Frontal cortex (tissue), 4 donors: ENCODE data around the gene MTMR11. TPM values are rescaled to one million over a fixed set of nuclear protein-coding genes. Genes with fewer than 3 reads are reported as not detected.
"Not testable (repeated sequence)": the region's sequence is repeated elsewhere in the genome, so short reads cannot be mapped to it uniquely, and the experiment has no call there.

Experiments
- DNase-seq, 2 donors: peaks; one replicate each; pipeline ENCODE4 v3.0.0; 2012; ENCODE audit warnings: low spot score in 2 of 2
- FAIRE-seq: peaks from 2 replicates; lab custom pipeline; 2012; peaks lifted over from hg19 to GRCh38; lab: Jason Lieb, UNC
- total RNA-seq: library from RNA; depleted of rRNA; stranded (reverse); fragments of >200 nt; gene quantifications from one replicate; pipeline ENCODE4 v1.2.3, GENCODE V29; 2014
- donor health status: control.
- donor health status: control.
- donor health status: control.

MTMR11 gene
- total RNA-seq, 1 donor from 2014 or later: 2.0 TPM

DNA sequence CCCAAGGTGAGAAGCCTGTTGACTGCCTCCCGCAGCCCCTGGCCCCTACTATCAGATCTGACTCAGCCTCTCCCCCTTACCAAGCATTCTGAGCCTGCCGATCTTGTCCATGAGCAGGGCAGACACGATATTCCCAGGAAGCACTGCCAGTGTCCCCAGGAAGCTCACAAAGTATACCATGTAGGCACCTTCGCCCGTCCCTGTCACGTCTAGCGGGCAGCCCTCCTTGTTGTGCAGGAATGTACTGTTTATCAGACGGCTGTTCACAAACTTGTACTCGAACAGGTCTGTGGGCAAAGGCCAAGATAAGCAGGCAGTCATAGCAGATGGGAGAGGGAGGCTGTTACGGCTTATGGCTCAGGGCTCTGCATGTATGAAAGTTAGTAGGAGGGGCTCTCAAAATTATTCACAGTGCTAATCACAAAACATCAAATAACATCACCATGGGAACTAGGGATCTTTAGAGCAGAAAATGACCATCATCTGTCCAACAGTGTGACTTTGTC lies 30.1 kb downstream of the MTMR11 start:
- FAIRE-seq (no peak), DNase-seq (no peak)

DNA sequence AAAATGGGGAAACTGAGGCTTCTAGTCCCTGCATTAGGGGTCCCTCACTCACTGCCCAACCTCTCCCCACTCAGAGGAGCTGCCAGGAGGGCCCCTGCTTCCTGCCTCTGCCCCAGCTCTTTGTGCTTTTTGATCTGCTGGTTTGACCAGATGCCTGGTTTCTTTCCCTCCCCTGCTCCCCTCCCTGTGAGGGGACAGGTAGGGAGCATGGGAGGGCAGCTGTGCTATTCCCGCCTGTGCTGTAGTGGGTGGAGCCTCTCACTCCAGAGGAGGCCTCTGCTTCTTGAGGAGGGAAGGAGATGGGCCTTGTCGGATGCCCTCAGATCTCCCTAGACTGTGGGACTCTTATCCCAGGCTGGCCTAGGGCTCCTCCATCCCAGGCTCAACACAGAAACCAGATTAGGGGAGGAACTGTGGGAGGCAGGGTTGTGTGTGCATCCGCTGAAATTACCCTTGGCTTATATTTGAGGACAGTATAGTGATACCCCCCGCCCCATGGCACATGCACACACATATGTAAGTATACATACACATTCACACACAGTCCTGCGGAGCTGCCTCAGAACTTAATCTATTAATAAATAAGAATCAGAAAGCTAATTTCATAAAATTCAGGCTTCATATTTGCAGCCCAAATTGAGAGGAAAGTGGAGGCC lies 32.7 kb downstream of the MTMR11 start:
- DNase-seq: no peak
- FAIRE-seq: no peak

DNA sequence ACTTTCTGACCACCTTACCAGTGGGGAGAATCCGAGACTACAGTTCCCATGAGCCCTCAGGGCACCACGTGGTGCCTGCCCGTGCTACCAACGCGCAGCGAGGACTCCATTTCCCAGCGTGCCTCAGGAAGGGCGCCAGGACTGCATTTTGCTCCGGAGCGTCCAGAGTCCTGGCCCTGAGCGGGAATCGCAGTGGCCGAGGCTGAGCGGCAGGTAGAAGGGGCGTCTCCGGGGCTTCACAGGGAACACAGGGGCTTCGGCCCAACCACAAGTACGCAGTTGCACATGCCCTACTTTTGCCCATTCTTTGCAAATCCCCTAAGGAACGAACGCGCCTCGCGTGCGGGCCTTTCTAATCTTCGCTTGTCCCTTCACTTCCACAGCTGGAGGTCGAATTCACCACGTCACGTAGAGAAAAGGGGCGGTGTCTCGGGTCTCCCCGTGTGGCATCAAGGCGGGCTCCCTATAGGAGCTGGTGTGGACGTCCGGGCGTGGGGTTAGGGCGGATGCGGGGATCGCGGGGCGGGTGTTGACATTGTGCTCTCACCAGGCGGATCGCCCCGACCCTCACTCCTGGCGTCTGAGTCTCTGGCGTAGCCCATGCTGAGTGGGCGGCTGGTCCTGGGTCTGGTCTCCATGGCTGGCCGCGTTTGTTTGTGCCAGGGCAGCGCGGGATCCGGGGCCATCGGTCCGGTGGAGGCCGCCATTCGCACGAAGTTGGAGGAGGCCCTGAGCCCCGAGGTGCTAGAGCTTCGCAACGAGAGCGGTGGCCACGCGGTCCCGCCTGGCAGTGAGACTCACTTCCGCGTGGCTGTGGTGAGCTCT lies 37.0 kb downstream of the MTMR11 start, which contains the start of gene BOLA1:
Gene BOLA1, plus strand, starts transcription at position 109 of the 825 bp plus-strand sequence. Its CDS starts 492 bp downstream, at position 601.
- DNase-seq (peak; percentile 88 to 96), FAIRE-seq (no peak)

DNA sequence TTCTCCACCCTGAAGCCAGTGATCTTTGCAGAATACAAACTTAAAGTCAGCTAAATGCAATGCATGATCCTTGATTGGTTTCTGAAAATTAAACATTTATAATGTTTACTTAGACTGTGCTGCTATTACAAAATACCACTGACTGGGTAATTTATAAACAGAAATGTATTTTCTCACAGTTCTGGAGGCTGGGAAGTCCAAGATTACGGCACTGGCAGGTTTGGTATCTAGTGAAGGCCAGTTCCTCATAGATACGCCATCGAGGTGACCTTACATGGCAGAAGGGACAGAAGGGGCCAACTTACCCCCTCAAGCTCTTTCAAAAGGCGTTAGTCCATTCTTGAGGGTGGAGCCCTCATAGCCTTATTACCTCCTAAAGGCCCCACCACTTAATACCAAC lies 40.1 kb downstream of the MTMR11 start:
- DNase-seq (no peak), FAIRE-seq (no peak)

DNA sequence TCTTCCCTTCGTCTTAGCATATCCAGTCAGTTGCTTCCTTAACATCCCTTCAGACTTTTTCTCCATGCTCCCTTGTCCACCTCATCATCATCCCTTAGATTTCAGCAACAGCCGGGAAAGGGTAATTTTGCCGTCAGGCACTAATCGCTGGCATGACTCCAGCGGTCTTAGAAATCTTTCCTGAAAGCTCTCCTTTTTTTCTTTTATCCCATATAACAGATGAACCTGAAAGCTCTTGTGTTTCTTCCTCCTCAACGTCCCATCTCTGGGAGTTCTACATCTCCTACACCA lies 47.7 kb downstream of the MTMR11 start:
- DNase-seq: no peak
- FAIRE-seq: no peak

DNA sequence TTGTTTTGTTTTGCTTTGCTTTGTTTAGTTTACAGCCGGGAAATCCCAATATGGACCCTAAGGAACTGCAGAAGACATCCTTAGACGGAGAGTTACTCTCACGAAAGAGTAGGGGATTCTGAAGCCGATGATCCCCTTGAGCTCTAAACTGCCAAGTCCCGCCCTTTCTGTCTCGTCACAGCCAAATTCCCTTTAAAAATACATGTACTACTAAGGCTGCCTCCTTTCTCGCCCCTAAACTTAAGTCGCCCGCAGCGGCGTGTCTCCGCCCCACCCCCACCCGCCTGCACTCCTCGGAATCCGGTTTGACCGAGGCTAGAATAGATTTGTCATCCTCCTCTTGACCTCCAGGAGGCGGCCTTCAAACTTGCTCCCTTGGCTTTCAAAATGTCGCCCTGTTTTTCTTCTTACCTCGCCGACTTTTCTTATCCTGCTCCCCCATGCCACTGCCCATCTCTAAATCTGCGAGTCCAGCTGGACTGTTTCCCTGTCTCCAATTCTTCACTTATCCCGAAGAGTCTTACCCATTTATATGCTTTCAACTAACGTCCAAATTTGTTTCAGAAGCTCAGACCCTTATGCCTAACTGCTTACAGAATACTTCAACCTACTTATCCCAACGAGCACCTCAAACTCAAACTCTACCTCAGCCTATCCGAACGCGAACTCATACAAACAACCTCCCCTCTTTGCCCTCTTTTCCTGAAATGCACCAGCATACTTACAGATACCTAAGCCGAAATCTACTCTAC lies 48.3 kb downstream of the MTMR11 start:
- DNase-seq: peak in 1 of 2 donors; percentile 57
- FAIRE-seq: no peak

DNA sequence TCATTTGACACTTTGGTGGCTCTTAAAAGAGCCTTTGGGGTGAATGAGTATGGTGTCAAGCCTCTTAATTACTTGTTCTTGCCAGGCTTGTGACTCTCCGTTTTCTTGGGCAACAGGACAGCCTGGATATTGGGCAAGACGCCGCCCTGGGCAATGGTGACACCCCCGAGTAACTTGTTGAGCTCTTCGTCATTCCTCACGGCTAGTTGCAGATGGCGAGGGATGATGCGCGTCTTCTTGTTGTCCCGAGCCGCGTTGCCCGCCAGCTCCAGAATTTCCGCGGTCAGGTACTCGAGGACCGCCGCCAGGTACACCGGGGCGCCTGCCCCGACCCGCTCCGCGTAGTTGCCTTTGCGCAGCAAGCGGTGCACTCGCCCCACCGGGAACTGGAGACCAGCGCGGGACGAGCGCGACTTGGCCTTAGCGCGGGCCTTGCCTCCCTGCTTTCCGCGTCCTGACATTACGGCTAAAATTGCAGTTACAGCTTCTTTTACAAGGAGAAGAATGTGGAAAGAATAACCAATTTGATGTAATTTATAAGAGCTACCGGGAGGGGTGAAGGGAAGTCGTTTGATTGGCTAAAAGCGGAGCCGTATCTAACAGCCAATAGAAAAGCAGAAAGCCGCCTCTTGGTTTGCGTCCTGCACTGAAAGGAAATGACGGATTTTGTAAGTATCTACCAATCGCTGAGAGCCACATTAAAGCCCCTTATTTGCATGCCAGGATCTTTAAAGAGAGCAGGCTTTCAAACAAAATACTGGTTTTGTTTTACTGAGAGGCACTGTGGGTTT lies 49.0 kb downstream of the MTMR11 start:
- DNase-seq: peak; percentile 74 to 77

DNA sequence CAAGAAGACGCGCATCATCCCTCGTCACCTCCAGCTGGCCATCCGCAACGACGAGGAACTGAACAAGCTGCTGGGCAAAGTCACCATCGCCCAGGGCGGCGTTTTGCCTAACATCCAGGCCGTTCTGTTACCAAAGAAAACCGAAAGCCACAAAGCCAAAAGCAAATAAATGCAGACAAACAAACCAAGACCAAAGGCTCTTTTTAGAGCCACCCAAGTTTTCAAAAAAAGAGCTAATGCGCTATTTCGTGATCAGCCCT lies 49.6 kb downstream of the MTMR11 start:
- FAIRE-seq, DNase-seq: not testable (repeated sequence)

More for the DNA sequence above, 49.0 kb downstream of the MTMR11 start:
- FAIRE-seq: peak; percentile 92

DNA sequence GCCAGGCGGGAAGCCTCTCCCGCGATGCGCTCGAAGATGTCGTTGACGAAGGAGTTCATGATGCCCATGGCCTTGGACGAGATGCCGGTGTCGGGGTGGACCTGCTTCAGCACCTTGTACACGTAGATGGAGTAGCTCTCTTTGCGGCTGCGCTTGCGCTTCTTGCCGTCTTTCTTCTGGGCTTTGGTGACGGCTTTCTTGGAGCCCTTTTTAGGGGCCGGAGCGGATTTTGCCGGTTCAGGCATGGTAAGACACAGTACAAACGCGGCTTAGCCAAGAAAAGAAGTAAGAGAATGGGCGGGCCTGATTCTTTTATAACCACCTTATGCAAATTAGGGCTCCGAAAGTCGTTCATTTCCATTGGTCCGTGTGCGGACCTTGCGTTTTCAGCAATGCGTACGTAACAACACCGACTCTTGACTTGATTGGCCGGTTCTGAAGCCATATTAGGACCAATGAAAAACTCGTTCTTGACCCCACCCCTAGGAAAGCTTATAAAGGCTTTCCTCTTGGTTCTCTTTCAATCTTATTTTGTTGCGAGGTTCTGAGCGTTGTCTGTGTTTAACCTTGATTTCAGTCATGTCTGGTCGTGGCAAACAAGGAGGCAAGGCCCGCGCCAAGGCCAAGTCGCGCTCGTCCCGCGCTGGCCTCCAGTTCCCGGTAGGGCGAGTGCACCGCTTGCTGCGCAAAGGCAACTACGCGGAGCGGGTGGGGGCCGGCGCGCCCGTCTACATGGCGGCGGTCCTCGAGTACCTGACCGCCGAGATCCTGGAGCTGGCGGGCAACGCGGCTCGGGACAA lies 50.1 kb downstream of the MTMR11 start:
- DNase-seq (peak; percentile 84 to 86), FAIRE-seq (peak; percentile 98)

DNA sequence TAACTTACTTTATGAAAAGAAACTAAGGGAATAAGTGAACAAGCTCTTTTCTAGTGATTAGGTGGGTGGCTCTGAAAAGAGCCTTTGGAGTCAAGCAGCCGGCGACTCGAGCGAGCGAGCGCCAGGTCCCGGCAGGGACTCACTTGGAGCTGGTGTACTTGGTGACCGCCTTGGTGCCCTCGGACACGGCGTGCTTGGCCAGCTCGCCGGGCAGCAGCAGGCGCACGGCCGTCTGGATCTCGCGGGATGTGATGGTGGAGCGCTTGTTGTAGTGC lies 50.6 kb downstream of the MTMR11 start:
- FAIRE-seq, DNase-seq: not testable (repeated sequence)

DNA sequence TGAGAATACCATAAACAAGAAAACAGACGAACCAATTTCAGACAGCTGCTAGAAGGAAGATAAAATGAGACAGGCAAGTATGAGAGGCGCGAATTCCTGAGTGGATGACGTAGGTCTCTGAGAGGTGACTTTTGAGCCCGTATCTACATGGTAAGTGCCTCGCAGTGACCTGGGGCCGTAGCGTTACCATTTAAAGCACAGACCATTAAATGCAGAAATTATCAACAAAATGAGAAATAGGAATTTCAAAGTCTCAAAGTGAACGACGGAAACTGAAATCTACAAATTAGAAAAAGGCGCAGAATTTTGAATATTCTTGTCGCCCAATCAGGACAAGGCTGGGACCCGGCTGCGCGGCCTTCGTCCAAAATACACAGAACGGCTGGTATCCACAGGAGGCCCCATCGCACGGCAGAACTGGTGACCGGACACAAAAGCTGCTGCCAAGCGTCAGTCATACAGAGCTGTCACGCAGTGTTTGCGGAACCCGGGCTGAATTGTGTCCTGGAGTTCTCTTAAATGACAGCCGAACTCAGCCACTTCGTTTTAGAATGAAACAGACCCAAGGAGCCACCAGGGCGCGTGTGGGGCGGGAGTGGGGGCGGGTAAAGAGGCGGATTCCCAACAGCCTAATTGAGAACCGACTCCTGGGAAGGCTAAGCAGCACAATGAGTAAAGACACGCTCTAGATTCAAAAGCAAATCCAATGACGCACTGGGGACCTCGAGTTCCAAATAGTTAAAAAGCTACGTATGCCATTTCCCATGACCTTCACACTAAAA lies 51.1 kb downstream of the MTMR11 start:
- DNase-seq (peak; percentile 50 to 51), FAIRE-seq (no peak)

DNA sequence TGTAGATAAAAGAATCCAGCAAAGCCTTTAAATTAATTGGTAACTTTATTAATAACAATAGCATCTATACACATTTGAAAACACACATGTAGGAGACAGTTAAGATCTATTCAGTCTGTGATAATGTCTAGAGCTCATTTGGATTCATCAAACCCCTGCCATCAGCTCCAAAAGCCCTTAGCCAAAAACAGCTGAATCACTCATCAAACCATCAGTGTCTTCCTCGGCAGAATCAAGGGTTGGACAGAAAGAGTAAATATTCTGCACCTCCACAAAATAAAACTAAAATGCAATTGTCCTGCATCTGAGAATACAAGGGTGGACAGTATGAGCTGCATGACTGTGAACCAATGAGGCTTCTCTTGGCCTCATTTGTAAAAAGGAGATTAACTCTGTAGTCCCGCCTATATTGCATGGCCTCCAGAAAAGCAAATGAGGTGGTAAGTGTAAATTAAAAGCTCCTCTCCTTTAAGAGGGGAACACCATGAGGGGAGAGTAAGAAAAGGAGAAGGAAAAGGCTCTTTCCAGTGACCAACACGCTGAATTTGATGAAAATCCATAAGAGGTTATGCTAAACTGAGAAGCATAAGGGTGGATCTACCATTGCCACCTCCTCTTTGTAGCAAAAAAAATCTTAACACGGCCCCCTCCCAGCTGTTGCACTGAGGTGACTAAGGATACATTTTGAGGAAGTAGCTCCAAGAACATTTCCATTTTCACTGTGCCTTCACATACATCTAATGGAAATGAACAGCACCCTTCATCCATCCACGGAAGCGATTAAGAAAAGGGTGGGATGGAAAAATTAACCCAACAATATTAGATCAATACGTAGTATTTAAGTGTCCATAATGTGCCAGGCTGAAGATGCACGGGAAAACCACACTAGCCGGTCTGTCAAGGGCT lies 52.0 kb downstream of the MTMR11 start:
- no peak for FAIRE-seq
- DNase-seq: no peak

DNA sequence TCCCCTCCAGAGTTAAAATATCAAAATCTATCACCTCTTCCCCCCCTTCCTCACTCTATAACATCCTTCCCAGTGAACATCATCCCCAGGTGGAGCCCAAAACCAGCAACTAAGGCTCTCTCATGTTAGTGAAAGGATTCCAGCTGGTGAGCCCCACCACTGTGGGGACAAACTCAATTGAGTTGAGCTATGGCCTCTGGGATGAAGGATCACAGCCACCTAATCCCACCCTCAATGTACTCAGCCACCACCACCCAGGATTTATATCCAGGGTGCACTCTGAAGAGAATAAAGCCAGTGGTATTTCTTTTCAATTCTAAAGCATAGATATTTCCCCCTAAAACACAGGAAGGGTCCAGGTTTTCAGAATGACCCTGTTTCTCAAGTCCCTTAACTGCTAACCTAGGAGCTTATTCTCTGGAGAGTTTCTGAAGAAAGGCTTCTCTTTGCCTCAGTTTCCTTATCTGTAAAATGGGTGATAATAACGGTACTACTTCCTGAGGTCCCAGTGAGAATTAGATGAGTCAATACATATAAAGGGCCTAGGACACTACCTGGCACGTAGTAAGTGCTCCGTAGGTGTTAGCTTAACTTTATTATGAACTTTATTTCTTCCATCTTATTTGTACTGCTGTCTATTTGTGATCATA lies 53.0 kb downstream of the MTMR11 start:
- FAIRE-seq (no peak), DNase-seq (no peak)

DNA sequence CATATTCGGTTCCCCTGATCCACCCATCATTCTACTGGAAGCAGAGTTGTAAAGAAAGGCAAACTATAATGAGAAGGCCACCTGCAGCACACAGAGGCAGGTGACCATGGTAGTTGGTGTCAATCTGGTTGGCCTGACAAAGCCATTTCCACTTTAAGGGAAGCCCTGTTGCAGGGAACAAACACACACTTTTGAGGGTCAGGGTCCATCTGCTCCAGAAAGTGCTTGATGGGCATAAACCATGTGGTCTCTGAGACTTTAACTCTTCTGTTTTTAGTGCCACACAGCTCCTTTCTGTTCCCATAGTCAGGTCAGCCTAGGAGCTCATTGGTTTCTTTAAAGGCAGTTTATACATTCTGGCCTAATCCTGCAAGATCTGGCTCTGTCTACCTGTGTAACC lies 54.8 kb downstream of the MTMR11 start:
- DNase-seq: no peak
- no peak for FAIRE-seq

DNA sequence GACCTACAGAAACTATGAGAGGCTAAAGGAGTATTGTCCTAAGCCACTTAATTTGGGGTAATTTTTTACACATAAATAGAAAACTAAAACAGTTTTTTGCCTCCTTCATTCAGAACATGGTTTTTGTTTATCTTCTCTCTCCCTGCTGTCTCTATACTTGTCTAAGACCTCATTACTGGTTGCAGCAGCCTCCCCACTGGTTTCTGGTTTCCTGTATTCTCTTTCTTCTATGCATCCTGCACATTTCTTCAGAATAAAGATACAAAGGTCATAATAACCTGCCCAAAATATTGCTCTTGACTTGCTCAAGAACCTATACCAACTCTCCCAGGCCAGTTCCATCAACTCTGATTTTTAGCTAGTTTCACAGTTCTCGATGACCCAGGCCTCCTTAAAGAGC lies 57.1 kb downstream of the MTMR11 start:
- no peak for FAIRE-seq

More for the DNA sequence above, 57.1 kb downstream of the MTMR11 start:
- no peak for DNase-seq
